ENCODE measurements around the gene KRTAP15-1.

Gene KRTAP15-1

GRCh38 chr21:30443226-30443625, 3.2 kb downstream of the KRTAP15-1 start:
- Histone ChIP-seq H3K4me3 (ENCODE audit: low read length) (no peak overlapping the region), H3K9me3 (ENCODE audit: insufficient read depth, low read depth, low read length) (no peaks in the 10 kb centered on the region), H3K9ac (ENCODE audit: low read depth, low read length) (no peak overlapping the region), H3K27me3 (ENCODE audit: insufficient read depth, low read length) (no peaks in the 10 kb centered on the region), H3K27ac (ENCODE audit: low read depth, low read length) (peak overlapping the region; percentile 9; the same call in 1 of the 2 replicates), H3K4me1 (ENCODE audit: insufficient read depth, low read length) (peaks cover 11% of the 10 kb centered on the region), H3K36me3 (ENCODE audit: insufficient read depth, low read length) (no peaks in the 10 kb centered on the region)

GRCh38 chr21:30444204-30444603, 4.1 kb downstream of the KRTAP15-1 start:
- Histone ChIP-seq H3K27me3 (ENCODE audit: insufficient read depth, low read length) (no peaks in the 10 kb centered on the region), H3K27ac (ENCODE audit: low read depth, low read length) (no peak overlapping the region; the same call in 1 of the 2 replicates), H3K4me3 (ENCODE audit: low read length) (no peak overlapping the region), H3K36me3 (ENCODE audit: insufficient read depth, low read length) (no peaks in the 10 kb centered on the region), H3K4me1 (ENCODE audit: insufficient read depth, low read length) (peaks cover 11% of the 10 kb centered on the region), H3K9ac (ENCODE audit: low read depth, low read length) (no peak overlapping the region), H3K9me3 (ENCODE audit: insufficient read depth, low read depth, low read length) (no peaks in the 10 kb centered on the region)
- 85% methylated on average over 1 of the region's 1 CpG for WGBS

- peaks cover 11% of the 10 kb centered on the region for H3K4me1 ChIP-seq (ENCODE audit: insufficient read depth, low read length)
- no peaks in the 10 kb centered on the region for H3K27me3 ChIP-seq (ENCODE audit: insufficient read depth, low read length)
- 85% methylated on average over 4 of the region's 4 CpGs for WGBS
- no peaks in the 10 kb centered on the region for H3K36me3 ChIP-seq (ENCODE audit: insufficient read depth, low read length)
- no peak overlapping the region for H3K27ac ChIP-seq (ENCODE audit: low read depth, low read length)
- no peak overlapping the region for H3K9ac ChIP-seq (ENCODE audit: low read depth, low read length)
- H3K9me3 ChIP-seq (ENCODE audit: insufficient read depth, low read depth, low read length), result no peaks in the 10 kb centered on the region
- H3K4me3 ChIP-seq (ENCODE audit: low read length), result no peak overlapping the region
Measured at GRCh38 chr21:30447056-30447455, 7.0 kb downstream of the KRTAP15-1 start.

DNA sequence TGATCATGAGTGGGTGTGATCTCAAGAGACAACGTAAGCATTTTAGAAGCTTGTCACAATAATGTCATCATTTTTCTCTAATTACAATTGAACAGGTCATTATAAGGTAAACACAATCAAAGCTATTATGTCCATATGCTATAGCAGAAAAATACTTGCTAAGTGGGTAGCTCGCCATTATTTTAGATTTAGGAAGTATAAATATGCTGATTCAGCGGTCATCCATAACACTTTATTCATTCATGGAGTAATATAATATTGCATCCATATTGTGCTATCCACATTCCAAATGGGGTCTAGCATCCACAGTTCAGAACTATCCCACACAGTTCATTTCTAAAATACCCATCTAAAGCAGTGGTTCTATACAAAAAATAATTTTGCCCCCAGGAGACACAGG, 8.4 kb downstream of the KRTAP15-1 start:
- WGBS, result no CpG with 5 or more reads among the region's 3 CpGs
- H3K4me1 ChIP-seq (ENCODE audit: insufficient read depth, low read length), result peaks cover 7% of the 10 kb centered on the region
- H3K27me3 ChIP-seq (ENCODE audit: insufficient read depth, low read length), result no peaks in the 10 kb centered on the region
- H3K4me3 ChIP-seq (ENCODE audit: low read length), result no peak overlapping the region
- no peak overlapping the region for H3K9ac ChIP-seq (ENCODE audit: low read depth, low read length)
- H3K27ac ChIP-seq (ENCODE audit: low read depth, low read length), result no peak overlapping the region
- H3K36me3 ChIP-seq (ENCODE audit: insufficient read depth, low read length), result no peaks in the 10 kb centered on the region
- H3K9me3 ChIP-seq (ENCODE audit: insufficient read depth, low read depth, low read length), result no peaks in the 10 kb centered on the region

DNA sequence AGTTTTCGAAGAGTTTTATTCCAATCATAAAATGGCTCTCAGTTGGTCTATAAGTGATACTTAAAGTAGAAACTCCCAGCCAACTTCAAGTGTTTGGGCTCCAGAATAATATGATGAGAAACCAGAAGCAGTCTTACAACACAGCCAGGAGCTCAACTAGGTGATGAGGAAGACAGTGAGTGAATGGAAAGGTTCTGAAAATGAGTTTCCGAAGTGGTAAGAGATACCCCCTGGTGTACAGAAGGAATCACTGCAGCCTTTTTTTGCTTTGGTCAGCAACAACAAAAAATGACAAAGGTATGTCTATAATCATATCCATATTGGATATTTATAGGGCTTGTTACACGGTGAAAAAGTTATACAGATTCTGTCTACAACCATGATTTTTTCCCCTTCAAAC, 23.6 kb downstream of the KRTAP15-1 start:
- H3K9me3 ChIP-seq (ENCODE audit: insufficient read depth, low read depth, low read length), result no peaks in the 10 kb centered on the region

DNA sequence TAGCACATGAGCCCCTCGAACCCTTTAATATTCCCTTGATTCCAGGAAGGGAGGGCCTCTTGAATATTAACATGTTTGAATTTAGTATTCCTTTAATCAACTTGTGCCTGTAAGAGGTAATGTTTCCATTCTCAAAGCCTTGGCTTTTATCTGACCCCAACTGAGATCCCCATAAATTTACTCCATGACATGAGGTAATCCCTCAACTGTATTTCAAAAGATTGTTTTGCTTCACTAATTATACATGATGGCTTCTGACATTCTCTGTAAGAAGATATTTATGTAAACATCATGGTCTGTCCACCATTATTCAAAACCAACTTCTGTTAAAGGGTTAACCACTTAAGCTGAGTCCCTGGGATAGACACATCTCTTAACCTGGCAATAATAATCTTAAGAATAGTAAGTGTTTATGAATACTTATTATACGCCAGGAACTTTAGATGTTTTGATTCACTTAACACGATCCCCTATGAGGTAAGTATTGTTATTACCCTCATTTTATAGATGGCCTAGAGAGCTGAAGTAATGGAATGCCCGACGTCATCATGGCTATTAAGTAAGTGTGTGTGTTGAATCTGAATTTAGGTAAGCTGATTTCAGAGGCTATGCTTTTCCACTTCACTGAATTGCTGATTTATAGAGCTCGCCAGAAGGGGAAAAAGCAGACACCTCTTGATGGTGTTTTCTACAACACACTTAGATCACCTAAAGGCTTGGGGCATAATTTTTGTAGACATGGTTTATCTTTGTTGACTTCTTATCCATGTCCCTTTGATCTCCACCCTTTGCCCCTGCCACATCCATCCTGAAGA, 29.0 kb downstream of the KRTAP15-1 start:
- H3K4me3 ChIP-seq (ENCODE audit: low read length), result no peak overlapping the region

More for the DNA sequence above, 23.6 kb downstream of the KRTAP15-1 start:
- Histone ChIP-seq H3K4me3 (ENCODE audit: low read length) (no peak overlapping the region), H3K36me3 (ENCODE audit: insufficient read depth, low read length) (no peaks in the 10 kb centered on the region), H3K27ac (ENCODE audit: low read depth, low read length) (no peak overlapping the region), H3K9ac (ENCODE audit: low read depth, low read length) (no peak overlapping the region), H3K27me3 (ENCODE audit: insufficient read depth, low read length) (no peaks in the 10 kb centered on the region), H3K4me1 (ENCODE audit: insufficient read depth, low read length) (no peaks in the 10 kb centered on the region)
- WGBS, result 69% methylated on average over 3 of the region's 3 CpGs

DNA sequence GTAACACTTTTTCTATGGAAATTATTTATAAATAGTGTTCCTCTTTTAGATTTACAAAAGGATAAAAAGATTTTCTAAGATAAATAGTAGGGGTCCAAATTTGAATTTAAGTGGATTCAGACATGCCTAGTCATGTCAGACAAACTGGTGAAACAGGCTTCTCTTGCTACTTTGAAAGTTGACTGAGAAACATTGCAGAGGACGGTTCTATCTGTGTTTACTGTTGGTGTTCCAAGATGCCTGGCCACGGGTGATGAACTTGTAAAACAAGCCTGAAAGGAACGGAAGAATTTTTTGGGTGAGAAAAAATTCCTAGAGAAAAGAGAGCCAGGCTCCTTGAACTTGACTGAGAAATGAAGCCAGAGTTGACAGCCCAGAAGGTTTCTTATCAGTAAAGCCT, 37.9 kb downstream of the KRTAP15-1 start:
- 72% methylated on average over 3 of the region's 3 CpGs for WGBS
- H3K4me1 ChIP-seq (ENCODE audit: insufficient read depth, low read length), result no peaks in the 10 kb centered on the region

More for the DNA sequence above, 29.0 kb downstream of the KRTAP15-1 start:
- Histone ChIP-seq H3K9ac (ENCODE audit: low read depth, low read length) (no peak overlapping the region), H3K4me1 (ENCODE audit: insufficient read depth, low read length) (no peaks in the 10 kb centered on the region), H3K36me3 (ENCODE audit: insufficient read depth, low read length) (no peaks in the 10 kb centered on the region), H3K9me3 (ENCODE audit: insufficient read depth, low read depth, low read length) (no peaks in the 10 kb centered on the region), H3K27me3 (ENCODE audit: insufficient read depth, low read length) (no peaks in the 10 kb centered on the region), H3K27ac (ENCODE audit: low read depth, low read length) (no peak overlapping the region)
- WGBS, result 96% methylated on average over 4 of the region's 6 CpGs

DNA sequence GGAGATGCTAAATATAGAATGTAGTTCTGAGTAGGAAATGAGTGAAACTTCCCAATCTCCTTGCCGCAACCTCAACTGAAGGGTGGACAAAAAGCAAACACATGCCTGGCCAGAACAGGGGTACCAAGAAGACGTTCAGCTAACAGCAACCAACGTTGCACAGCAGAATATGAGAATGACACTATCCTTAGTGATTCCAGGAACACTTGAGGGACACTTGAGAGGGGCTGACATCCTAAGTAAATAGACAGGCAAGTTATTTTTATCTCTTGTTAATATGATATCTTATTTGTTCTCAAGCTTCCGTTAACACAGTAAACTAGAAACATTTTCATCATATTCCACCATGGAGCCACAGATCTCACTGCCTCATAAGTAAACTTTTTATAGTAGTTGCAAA, 39.2 kb downstream of the KRTAP15-1 start:
- WGBS, result 96% methylated on average over 3 of the region's 4 CpGs
- no peak overlapping the region for H3K9ac ChIP-seq (ENCODE audit: low read depth, low read length)
- H3K27ac ChIP-seq (ENCODE audit: low read depth, low read length), result no peak overlapping the region
- H3K4me1 ChIP-seq (ENCODE audit: insufficient read depth, low read length), result no peaks in the 10 kb centered on the region
- H3K36me3 ChIP-seq (ENCODE audit: insufficient read depth, low read length), result no peaks in the 10 kb centered on the region
- no peaks in the 10 kb centered on the region for H3K27me3 ChIP-seq (ENCODE audit: insufficient read depth, low read length)
- H3K4me3 ChIP-seq (ENCODE audit: low read length), result no peak overlapping the region
- no peaks in the 10 kb centered on the region for H3K9me3 ChIP-seq (ENCODE audit: insufficient read depth, low read depth, low read length)

More for the DNA sequence above, 37.9 kb downstream of the KRTAP15-1 start:
- H3K27ac ChIP-seq (ENCODE audit: low read depth, low read length), result no peak overlapping the region
- no peak overlapping the region for H3K4me3 ChIP-seq (ENCODE audit: low read length)
- H3K27me3 ChIP-seq (ENCODE audit: insufficient read depth, low read length), result no peaks in the 10 kb centered on the region
- no peak overlapping the region for H3K9ac ChIP-seq (ENCODE audit: low read depth, low read length)
- H3K9me3 ChIP-seq (ENCODE audit: insufficient read depth, low read depth, low read length), result no peaks in the 10 kb centered on the region
- no peaks in the 10 kb centered on the region for H3K36me3 ChIP-seq (ENCODE audit: insufficient read depth, low read length)

DNA sequence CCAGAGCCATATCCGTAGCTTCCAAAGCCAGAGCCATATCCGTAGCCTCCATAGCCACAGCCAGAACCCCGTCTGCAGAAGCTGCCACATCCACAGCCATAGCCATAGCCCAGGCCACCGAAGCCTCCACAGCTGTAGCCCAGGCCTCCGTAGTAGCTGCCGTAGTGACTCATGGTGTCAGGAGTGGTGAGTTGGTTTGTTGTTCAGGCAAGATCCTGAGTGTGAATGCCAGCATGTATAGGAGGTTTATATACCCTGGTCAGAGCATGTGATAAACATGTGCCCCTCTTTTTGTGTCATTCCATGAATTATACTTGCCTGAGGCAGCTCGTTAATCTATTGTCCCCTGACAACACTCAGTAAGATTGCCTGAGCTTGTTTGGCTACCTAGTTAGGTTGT, 40.1 kb downstream of the KRTAP15-1 start, which contains the start of gene KRTAP19-1:
Gene KRTAP19-1, minus strand, starts transcription at position 223 of the 400 bp plus-strand sequence. Its CDS starts 50 bp downstream, at position 173.
- Histone ChIP-seq H3K36me3 (ENCODE audit: insufficient read depth, low read length) (no peaks in the 10 kb centered on the region), H3K27me3 (ENCODE audit: insufficient read depth, low read length) (no peaks in the 10 kb centered on the region), H3K27ac (ENCODE audit: low read depth, low read length) (no peak within 1 kb of the TSS), H3K9ac (ENCODE audit: low read depth, low read length) (no peak within 1 kb of the TSS), H3K4me1 (ENCODE audit: insufficient read depth, low read length) (no peaks in the 10 kb centered on the region), H3K9me3 (ENCODE audit: insufficient read depth, low read depth, low read length) (0 out of 2 replicates have a peak, but pooled peaks cover 4% of the 10 kb centered on the region), H3K4me3 (ENCODE audit: low read length) (no peak within 1 kb of the TSS)
- 96% methylated on average over 7 of the region's 7 CpGs for WGBS

DNA sequence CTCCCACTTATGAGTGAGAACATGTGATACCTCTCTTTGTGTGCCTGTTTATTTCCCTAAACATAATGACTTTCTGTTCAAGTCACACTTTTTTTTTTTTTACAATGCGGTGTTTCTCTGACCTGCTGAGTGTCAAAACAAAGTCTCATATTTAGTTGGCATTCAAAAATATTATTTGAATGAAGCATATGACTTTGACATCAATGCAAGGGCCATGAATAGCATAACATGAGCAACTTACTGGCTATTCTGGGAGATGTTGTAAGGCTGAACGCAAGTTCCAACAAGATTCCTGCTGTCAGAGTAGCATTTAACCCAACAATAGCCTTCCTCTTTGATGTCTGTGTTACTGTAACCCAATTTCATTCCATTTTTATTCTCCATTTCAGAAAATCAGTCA, 42.1 kb downstream of the KRTAP15-1 start:
- Histone ChIP-seq H3K4me1 (ENCODE audit: insufficient read depth, low read length) (no peaks in the 10 kb centered on the region), H3K27ac (ENCODE audit: low read depth, low read length) (no peak overlapping the region), H3K9ac (ENCODE audit: low read depth, low read length) (no peak overlapping the region), H3K4me3 (ENCODE audit: low read length) (no peak overlapping the region), H3K9me3 (ENCODE audit: insufficient read depth, low read depth, low read length) (peaks cover 20% of the 10 kb centered on the region), H3K36me3 (ENCODE audit: insufficient read depth, low read length) (no peaks in the 10 kb centered on the region), H3K27me3 (ENCODE audit: insufficient read depth, low read length) (no peaks in the 10 kb centered on the region)
- WGBS, result 94% methylated on average over 2 of the region's 2 CpGs

GRCh38 chr21:30486180-30486579, 46.1 kb downstream of the KRTAP15-1 start:
- Histone ChIP-seq H3K9ac (ENCODE audit: low read depth, low read length) (no peak overlapping the region), H3K36me3 (ENCODE audit: insufficient read depth, low read length) (no peaks in the 10 kb centered on the region), H3K4me1 (ENCODE audit: insufficient read depth, low read length) (no peaks in the 10 kb centered on the region), H3K4me3 (ENCODE audit: low read length) (no peak overlapping the region), H3K9me3 (ENCODE audit: insufficient read depth, low read depth, low read length) (peaks cover 24% of the 10 kb centered on the region), H3K27ac (ENCODE audit: low read depth, low read length) (no peak overlapping the region), H3K27me3 (ENCODE audit: insufficient read depth, low read length) (no peaks in the 10 kb centered on the region)
- 79% methylated on average over 2 of the region's 2 CpGs for WGBS
